WERI-Rb-1 (cell line): ENCODE measurements around the gene MDGA2.
"Not testable (repeated sequence)": the region's sequence is repeated elsewhere in the genome, so short reads cannot be mapped to it uniquely, and the experiment has no call there.

Experiments used
- DNase-seq: peaks from one replicate; pipeline ENCODE4 v3.0.0-alpha.2; 2020
- H3K27ac ChIP-seq: fragments of 250-450 bp; sonication (Bioruptor Pico); 2 replicates; pipeline ENCODE4 v1.5.1; 2020; ENCODE audit warnings: mild to moderate bottlenecking, moderate library complexity
- H3K27me3 ChIP-seq: fragments of 250-450 bp; sonication (Bioruptor Pico); 2 replicates; pipeline ENCODE4 v1.5.1; 2021; ENCODE audit warnings: mild to moderate bottlenecking, low read depth, moderate library complexity; ENCODE audit not compliant: insufficient read depth, severe bottlenecking
- H3K36me3 ChIP-seq: fragments of 250-450 bp; sonication (Bioruptor Pico); 2 replicates; pipeline ENCODE4 v1.5.1; 2020; ENCODE audit warnings: mild to moderate bottlenecking, moderate library complexity
- H3K4me3 ChIP-seq: 2 replicates; pipeline ENCODE4 v1.5.1; 2011; ENCODE audit warnings: low read depth, mild to moderate bottlenecking, control low read depth, low read length
- H3K9me3 ChIP-seq: fragments of 250-450 bp; sonication (Bioruptor Pico); 2 replicates; pipeline ENCODE4 v1.5.1; 2021; ENCODE audit warnings: mild to moderate bottlenecking, moderate library complexity; ENCODE audit not compliant: severe bottlenecking
- TF ChIP-seq, protein P1 (sequence below): IDR thresholded peaks from 2 replicates; pipeline ENCODE4 v1.5.1; 2011; ENCODE audit warnings: low read depth, mild to moderate bottlenecking, control low read depth, inconsistent platforms, low read length

MDGA2 gene

DNA sequence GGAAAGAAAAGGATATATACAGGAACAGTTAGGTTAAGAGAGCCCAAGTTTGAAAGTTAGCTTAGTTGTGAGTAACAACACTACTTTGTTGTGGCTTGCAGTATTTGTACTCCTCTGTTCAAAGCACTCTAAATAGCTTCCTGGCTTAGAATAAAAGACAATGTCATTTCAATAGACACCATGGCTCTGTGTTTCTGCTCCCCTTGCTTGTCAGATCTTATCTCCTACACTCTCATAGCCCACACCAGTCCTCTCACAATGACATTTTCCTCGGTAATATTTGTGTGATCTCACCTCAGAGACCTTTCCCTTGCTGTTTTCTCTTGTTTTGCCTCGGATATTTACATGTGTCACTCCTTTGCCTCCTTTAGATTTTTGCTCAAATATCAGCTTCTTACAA lies 418.4 kb downstream of the MDGA2 start:
- Histone ChIP-seq H3K27ac (no peak overlapping the region), H3K36me3 (no peaks in the 10 kb centered on the region), H3K27me3 (no peaks in the 10 kb centered on the region), H3K4me3 (no peak overlapping the region), H3K9me3 (peaks cover 4% of the 10 kb centered on the region)
- TF ChIP-seq, protein P1, sequence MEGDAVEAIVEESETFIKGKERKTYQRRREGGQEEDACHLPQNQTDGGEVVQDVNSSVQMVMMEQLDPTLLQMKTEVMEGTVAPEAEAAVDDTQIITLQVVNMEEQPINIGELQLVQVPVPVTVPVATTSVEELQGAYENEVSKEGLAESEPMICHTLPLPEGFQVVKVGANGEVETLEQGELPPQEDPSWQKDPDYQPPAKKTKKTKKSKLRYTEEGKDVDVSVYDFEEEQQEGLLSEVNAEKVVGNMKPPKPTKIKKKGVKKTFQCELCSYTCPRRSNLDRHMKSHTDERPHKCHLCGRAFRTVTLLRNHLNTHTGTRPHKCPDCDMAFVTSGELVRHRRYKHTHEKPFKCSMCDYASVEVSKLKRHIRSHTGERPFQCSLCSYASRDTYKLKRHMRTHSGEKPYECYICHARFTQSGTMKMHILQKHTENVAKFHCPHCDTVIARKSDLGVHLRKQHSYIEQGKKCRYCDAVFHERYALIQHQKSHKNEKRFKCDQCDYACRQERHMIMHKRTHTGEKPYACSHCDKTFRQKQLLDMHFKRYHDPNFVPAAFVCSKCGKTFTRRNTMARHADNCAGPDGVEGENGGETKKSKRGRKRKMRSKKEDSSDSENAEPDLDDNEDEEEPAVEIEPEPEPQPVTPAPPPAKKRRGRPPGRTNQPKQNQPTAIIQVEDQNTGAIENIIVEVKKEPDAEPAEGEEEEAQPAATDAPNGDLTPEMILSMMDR: no peak
- no peak for DNase-seq

DNA sequence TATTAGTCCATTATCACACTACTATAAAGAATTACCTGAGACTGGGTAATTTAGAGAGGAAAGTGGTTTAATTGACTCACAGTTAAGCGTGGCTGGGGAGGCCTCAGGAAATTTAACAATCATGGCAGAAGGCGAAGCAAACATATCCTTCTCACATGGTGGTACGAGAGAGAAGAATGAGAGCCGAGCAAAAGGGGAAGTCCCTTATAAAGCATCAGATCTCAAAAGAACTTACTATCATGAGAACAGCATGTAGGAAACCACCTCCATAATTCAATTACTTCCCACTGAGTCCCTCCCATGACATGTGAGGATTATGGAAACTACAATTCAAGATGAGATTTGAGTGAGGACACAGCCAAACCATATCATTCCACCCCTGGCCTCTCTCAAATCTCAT lies 422.6 kb downstream of the MDGA2 start:
- no peaks in the 10 kb centered on the region for H3K27me3 ChIP-seq
- DNase-seq: no peak
- no peak overlapping the region for H3K4me3 ChIP-seq
- TF ChIP-seq, protein P1: no peak
- H3K27ac ChIP-seq: no peak overlapping the region
- no peaks in the 10 kb centered on the region for H3K36me3 ChIP-seq
- peaks cover 4% of the 10 kb centered on the region for H3K9me3 ChIP-seq

- no peak for DNase-seq
- Histone ChIP-seq H3K9me3 (no peaks in the 10 kb centered on the region), H3K4me3 (no peak overlapping the region), H3K27ac (no peak overlapping the region), H3K36me3 (no peaks in the 10 kb centered on the region), H3K27me3 (no peaks in the 10 kb centered on the region)
- TF ChIP-seq, protein P1: no peak
Measured at GRCh38 chr14:47246367-47246766, 429.0 kb downstream of the MDGA2 start.

DNA sequence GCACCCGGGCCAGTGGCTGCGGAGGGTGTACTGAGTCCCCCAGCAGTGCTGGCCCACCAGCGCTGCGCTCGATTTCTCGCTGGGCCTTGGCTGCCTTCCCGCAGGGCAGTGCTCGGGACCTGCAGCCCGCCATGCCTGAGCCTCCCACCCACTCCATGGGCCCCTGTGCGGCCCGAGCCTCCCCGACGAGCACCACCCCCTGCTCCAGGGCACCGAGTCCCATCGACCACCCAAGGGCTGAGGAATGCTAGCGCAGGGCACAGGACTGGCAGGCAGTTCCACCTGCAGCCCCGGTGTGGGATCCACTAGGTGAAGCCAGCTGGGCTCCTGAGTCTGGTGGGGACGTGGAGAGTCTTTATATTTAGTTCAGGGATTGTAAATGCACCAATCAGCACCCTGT lies 432.8 kb downstream of the MDGA2 start:
- DNase-seq, H3K27ac ChIP-seq, H3K36me3 ChIP-seq, H3K9me3 ChIP-seq, H3K4me3 ChIP-seq, H3K27me3 ChIP-seq: not testable (repeated sequence)

DNA sequence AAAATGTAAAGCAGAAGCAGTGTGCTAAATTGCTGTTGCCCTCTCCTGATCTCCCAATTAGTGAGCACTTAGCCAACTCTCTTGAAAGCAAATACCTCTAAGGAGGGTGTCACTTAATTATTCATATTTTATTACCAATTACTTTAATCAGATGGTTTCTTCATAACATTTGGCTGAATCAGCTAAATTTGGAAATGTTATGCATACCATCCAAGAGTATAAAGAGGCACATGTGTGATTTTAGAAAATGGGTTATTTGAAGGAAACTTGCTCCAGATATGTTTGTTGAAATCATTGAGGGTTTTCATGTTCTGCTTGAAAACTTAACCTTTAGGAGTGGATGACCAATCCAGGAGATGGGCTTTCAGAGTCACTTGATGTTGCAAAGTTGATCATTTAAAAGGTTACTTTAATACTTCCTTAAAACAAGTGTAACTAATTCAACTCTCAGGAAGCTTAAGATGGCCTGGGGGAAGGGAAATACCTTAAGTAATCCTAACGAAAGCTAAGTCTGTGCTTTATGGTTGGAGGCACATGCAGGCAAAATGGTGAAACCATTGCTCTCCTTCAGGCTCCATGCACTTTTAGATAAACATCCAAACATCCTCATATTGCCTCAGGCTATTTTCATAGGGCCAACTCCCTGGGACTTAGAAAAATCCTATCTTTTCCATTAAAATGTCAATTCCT lies 434.5 kb downstream of the MDGA2 start:
- TF ChIP-seq, protein P1: no peak
- no peak for DNase-seq
- Histone ChIP-seq H3K9me3 (no peaks in the 10 kb centered on the region), H3K36me3 (no peaks in the 10 kb centered on the region), H3K4me3 (no peak overlapping the region), H3K27me3 (no peaks in the 10 kb centered on the region), H3K27ac (no peak overlapping the region)

DNA sequence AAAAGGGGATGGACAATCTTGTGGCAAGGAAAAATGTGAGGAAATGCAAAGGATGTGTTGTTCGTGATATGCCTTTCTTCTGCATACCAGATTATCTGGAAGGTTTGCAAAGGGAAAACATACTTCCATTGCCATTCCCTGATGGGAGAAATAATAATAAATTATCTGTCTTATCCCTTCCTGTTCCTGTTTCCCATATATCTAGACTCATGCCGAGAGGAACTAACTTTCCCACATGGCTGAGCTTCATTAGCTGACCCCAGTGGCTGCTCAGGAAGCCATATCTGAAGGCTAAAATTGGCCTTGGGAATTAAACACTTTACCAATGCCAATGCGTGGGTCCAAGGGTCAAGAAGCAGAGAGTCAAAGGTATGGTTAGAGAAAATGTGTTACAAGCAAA lies 439.8 kb downstream of the MDGA2 start:
- TF ChIP-seq, protein P1: no peak
- Histone ChIP-seq H3K27me3 (no peaks in the 10 kb centered on the region), H3K36me3 (no peaks in the 10 kb centered on the region), H3K27ac (no peak overlapping the region), H3K4me3 (no peak overlapping the region), H3K9me3 (no peaks in the 10 kb centered on the region)
- no peak for DNase-seq
